NT2/D1 (cell line): ENCODE results near the gene ACTR5.

Experiments
- YY1 ChIP-seq: IDR thresholded peaks from 2 replicates; pipeline ENCODE4 v1.6.1; 2011; ENCODE audit not compliant: insufficient read length, insufficient read depth
- ZNF274 ChIP-seq: IDR thresholded peaks from 2 replicates; pipeline ENCODE4 v1.6.1; 2011; ENCODE audit warnings: mild to moderate bottlenecking, low read depth, low read length

DNA sequence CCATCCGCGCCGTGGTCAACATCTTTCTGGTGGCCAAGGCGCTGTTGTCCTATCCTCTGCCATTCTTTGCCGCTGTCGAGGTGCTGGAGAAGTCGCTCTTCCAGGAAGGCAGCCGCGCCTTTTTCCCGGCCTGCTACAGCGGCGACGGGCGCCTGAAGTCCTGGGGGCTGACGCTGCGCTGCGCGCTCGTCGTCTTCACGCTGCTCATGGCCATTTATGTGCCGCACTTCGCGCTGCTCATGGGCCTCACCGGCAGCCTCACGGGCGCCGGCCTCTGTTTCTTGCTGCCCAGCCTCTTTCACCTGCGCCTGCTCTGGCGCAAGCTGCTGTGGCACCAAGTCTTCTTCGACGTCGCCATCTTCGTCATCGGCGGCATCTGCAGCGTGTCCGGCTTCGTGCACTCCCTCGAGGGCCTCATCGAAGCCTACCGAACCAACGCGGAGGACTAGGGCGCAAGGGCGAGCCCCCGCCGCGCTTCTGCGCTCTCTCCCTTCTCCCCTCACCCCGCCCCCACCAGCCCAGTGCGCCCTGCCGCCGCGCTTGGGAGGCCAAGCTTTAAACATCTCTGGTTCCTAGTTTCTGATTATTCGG, 20.0 kb upstream of the ACTR5 start:
- TF ChIP-seq YY1 (no peak), ZNF274 (no peak)
